Measurements from ENCODE around the gene MLEC. TPM values are rescaled to one million over a fixed set of nuclear protein-coding genes. Genes with fewer than 3 reads are reported as not detected.
"Not testable (repeated sequence)": the region's sequence is repeated elsewhere in the genome, so short reads cannot be mapped to it uniquely, and the experiment has no call there.

MLEC gene
- total RNA-seq, 1 experiment from 2014 or later = 140 TPM

- DNase-seq (ENCODE audit: low read depth) = no peak
Measured at GRCh38 chr12:120662879-120663278, 24.1 kb upstream of the MLEC start.

GRCh38 chr12:120663741-120664140, 23.2 kb upstream of the MLEC start:
- no peak for DNase-seq (ENCODE audit: low read depth)

- no peak for DNase-seq (ENCODE audit: low read depth)
Measured at GRCh38 chr12:120666571-120667390, 20.2 kb upstream of the MLEC start.

GRCh38 chr12:120668091-120668867, 18.7 kb upstream of the MLEC start:
- DNase-seq (ENCODE audit: low read depth) = no peak

GRCh38 chr12:120668868-120669840, 17.8 kb upstream of the MLEC start:
- DNase-seq (ENCODE audit: low read depth) = peak; percentile 28

- not testable (repeated sequence) for DNase-seq (ENCODE audit: low read depth)
Measured at GRCh38 chr12:120670237-120670636, 16.7 kb upstream of the MLEC start.

- no peak for DNase-seq (ENCODE audit: low read depth)
Measured at GRCh38 chr12:120670667-120671066, 16.3 kb upstream of the MLEC start.

- DNase-seq (ENCODE audit: low read depth) = no peak
Measured at GRCh38 chr12:120674097-120674636, 12.8 kb upstream of the MLEC start.

- DNase-seq (ENCODE audit: low read depth) = peak; percentile 15
Measured at GRCh38 chr12:120677765-120678473, 9.0 kb upstream of the MLEC start.

- peak; percentile 17 for DNase-seq (ENCODE audit: low read depth)
Measured at GRCh38 chr12:120678572-120678971, 8.4 kb upstream of the MLEC start.

GRCh38 chr12:120680165-120680738, 6.7 kb upstream of the MLEC start:
- no peak for DNase-seq (ENCODE audit: low read depth)

- DNase-seq (ENCODE audit: low read depth) = peak; percentile 34
Measured at GRCh38 chr12:120684523-120684932, 2.4 kb upstream of the MLEC start.

- no peak for DNase-seq (ENCODE audit: low read depth)
Measured at GRCh38 chr12:120685522-120685921, 1.4 kb upstream of the MLEC start.

GRCh38 chr12:120686151-120686689, 729 bp upstream of the MLEC start:
- peak; percentile 95 for DNase-seq (ENCODE audit: low read depth)

- DNase-seq (ENCODE audit: low read depth) = peak; percentile 36
Measured at GRCh38 chr12:120687578-120688289, 785 bp downstream of the MLEC start.

GRCh38 chr12:120688527-120689071, 1.6 kb downstream of the MLEC start:
- DNase-seq (ENCODE audit: low read depth) = peak; percentile 32

- DNase-seq (ENCODE audit: low read depth) = no peak
Measured at GRCh38 chr12:120689397-120690082, 2.6 kb downstream of the MLEC start.

GRCh38 chr12:120690083-120690450, 3.1 kb downstream of the MLEC start:
- DNase-seq (ENCODE audit: low read depth) = no peak

All from LHCN-M2 (cell line).